Measurements from ENCODE around the gene MYB. TPM values are rescaled to one million over a fixed set of nuclear protein-coding genes. Genes with fewer than 3 reads are reported as not detected.

The MYB gene
- total RNA-seq, 1 donor from 2014 or later, result 2.0 TPM

DNA sequence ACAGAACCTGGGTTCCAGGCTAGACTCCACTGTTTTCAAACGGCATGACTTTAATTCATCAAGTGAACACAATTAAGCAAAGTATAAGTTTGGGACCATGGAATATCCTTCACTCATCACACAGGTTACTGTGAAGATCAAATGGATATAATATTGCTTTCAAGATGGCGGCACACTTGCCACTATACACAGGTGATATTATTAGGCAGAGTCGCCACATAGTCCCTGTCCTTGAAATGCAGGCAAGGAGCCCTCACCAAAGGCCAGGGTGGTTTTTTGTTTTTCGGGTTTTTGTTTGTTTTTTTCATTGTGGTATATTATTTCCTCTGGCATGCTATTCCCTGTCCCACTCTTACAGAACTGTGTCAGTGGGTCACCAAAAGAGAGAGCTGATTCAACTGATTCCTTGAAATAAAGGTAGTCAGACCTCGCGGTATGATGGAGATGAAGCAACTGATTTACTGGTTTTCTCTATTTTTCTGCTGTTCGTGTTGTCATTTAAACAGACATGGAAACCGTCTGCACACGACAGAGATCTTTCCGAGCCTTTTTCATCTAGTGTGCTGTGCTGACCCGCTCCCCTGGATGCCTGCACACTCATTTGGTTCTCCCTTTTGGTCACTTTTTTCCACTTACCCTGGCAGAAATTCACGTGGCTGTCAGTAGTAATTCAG, 29.7 kb downstream of the MYB start:
- intact Hi-C loops (cut with DNase I), result no loop called here
- DNase-seq (no peak), ATAC-seq (no peak)
- H3K36me3 ChIP-seq, result no peaks in the 10 kb centered on the region
- no peak overlapping the region for H3K27ac ChIP-seq
- no peaks in the 10 kb centered on the region for H3K27me3 ChIP-seq
- H3K4me3 ChIP-seq, result no peak overlapping the region
- H3K4me1 ChIP-seq, result peaks cover 6% of the 10 kb centered on the region
- no peaks in the 10 kb centered on the region for H3K9me3 ChIP-seq
- TF ChIP-seq, protein P1, sequence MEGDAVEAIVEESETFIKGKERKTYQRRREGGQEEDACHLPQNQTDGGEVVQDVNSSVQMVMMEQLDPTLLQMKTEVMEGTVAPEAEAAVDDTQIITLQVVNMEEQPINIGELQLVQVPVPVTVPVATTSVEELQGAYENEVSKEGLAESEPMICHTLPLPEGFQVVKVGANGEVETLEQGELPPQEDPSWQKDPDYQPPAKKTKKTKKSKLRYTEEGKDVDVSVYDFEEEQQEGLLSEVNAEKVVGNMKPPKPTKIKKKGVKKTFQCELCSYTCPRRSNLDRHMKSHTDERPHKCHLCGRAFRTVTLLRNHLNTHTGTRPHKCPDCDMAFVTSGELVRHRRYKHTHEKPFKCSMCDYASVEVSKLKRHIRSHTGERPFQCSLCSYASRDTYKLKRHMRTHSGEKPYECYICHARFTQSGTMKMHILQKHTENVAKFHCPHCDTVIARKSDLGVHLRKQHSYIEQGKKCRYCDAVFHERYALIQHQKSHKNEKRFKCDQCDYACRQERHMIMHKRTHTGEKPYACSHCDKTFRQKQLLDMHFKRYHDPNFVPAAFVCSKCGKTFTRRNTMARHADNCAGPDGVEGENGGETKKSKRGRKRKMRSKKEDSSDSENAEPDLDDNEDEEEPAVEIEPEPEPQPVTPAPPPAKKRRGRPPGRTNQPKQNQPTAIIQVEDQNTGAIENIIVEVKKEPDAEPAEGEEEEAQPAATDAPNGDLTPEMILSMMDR (IDR thresholded peaks at IDR 0.05), result no peak

DNA sequence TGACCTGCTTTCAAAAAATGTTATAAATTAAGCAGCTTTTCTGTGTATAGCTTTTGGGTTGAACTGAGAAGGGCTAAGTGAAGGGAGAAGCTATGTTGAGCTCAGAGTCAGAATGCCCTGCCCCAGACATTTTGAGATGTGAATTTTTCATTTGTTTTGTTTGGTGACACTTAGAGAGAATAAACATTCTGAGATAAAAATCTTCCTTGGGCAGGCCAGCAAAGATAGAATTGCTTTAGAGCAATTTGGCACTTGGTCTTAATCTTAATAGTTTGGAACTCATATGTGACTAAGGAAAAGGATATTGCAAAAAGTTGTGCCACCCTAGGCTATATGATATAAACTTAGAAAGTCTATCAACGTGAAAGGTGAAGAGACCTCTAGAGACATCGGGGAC, 30.2 kb downstream of the MYB start:
- H3K9me3 ChIP-seq, result no peaks in the 10 kb centered on the region
- no peaks in the 10 kb centered on the region for H3K27me3 ChIP-seq
- intact Hi-C loops (cut with DNase I), result no loop called here
- ATAC-seq (no peak), DNase-seq (no peak)
- no peaks in the 10 kb centered on the region for H3K36me3 ChIP-seq
- TF ChIP-seq, protein P1 (IDR thresholded peaks at IDR 0.05), result no peak
- H3K27ac ChIP-seq, result no peak overlapping the region
- no peak overlapping the region for H3K4me3 ChIP-seq
- H3K4me1 ChIP-seq, result peaks cover 6% of the 10 kb centered on the region

DNA sequence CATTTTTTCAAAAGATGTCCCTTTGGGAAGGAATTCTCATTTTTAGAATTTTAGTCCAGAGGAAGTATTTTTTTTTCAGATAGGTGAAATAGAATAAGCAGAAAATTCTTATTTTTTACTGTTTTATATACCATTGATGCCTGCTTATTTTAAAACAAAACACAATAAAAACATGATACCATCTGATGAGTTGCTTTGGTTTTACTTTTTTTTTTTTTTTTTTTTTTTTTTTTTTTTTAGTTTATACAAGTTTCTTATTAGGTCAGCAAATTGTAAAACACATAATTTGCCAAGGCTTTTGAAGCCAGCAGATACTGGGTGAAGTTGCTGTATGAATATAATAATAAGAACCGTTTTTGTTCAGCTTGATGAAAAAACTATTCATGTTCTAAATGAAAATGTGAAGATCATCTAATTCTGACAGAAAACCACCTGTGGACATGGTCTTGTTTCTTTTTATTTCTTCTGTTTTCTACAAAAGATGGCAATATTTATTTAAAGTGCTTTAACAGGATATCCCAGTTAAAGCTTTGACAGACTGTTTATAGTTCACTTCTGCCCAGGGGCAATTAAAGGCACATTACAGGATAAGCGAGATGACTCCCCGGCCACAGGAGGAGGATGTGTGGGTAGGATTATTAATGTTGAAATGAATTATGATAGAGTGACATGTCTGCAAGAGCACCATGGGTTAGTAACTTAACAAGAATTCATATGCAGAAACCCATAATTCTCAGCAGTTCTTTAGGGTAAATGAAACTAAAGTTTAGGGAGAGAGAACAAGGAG, 31.1 kb downstream of the MYB start:
- no peaks in the 10 kb centered on the region for H3K9me3 ChIP-seq
- TF ChIP-seq, protein P1 (IDR thresholded peaks at IDR 0.05), result no peak
- H3K27me3 ChIP-seq, result no peaks in the 10 kb centered on the region
- H3K4me3 ChIP-seq, result no peak overlapping the region
- no peaks in the 10 kb centered on the region for H3K36me3 ChIP-seq
- no peak for ATAC-seq
- no peak for DNase-seq
- intact Hi-C loops (cut with DNase I), result no loop called here
- H3K4me1 ChIP-seq, result peaks cover 6% of the 10 kb centered on the region
- H3K27ac ChIP-seq, result no peak overlapping the region

DNA sequence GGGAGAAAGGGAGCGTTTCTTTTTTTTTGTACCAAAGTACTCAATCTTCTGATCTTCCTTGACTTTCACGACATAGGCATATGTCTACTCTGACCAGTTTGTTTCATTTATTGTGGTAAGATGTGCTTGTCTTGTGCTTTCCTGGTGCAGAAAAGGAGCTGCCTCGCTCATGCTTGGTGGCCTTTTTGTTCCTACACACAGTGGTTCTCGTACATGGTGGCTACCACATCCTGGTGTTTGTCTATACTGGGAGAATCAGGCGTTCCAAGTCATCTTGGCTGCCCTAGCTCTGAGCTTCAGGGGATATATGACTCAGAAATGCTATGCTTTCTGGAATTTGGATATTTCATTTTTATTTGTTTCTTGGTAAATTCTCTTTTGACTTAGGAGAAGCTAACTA, 31.8 kb downstream of the MYB start:
- Histone ChIP-seq H3K27ac (no peak overlapping the region), H3K4me3 (no peak overlapping the region), H3K4me1 (peaks cover 6% of the 10 kb centered on the region), H3K27me3 (no peaks in the 10 kb centered on the region), H3K9me3 (no peaks in the 10 kb centered on the region), H3K36me3 (no peaks in the 10 kb centered on the region)
- no peak for DNase-seq
- intact Hi-C loops (cut with DNase I), result no loop called here
- TF ChIP-seq, protein P1 (IDR thresholded peaks at IDR 0.05), result no peak
- ATAC-seq, result no peak

DNA sequence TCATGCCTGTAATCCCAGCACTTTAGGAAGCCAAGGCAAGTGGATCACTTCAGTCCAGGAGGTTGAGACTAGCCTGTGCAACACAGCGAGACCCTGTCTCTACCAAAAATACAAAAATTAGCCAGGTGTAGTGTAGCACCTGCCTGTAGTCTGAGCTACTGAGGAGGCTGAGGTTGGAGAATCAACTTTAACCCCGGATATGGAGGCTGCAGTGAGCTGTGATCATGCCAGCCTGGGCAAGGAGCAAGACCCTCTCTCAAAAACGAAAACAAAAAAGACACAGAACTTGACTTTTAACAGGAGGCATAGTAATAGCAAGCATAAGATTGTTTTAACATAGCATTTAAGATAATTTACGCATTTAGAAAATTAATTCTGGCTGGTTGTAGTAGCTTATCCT, 32.5 kb downstream of the MYB start:
- intact Hi-C loops (cut with DNase I), result no loop called here
- Histone ChIP-seq H3K27ac (no peak overlapping the region), H3K4me3 (no peak overlapping the region), H3K4me1 (peaks cover 6% of the 10 kb centered on the region), H3K9me3 (no peaks in the 10 kb centered on the region), H3K36me3 (no peaks in the 10 kb centered on the region), H3K27me3 (no peaks in the 10 kb centered on the region)
- ATAC-seq (no peak), DNase-seq (no peak)
- TF ChIP-seq, protein P1 (IDR thresholded peaks at IDR 0.05), result no peak

All from upper lobe of right lung (tissue), 1 donor.